ENCODE results near the gene ST6GALNAC2.
"Not testable (repeated sequence)": the region's sequence is repeated elsewhere in the genome, so short reads cannot be mapped to it uniquely, and the experiment has no call there.

GRCh38 chr17:76521683-76522082 is 64.0 kb downstream of the ST6GALNAC2 start:
- TF ChIP-seq, protein P1, sequence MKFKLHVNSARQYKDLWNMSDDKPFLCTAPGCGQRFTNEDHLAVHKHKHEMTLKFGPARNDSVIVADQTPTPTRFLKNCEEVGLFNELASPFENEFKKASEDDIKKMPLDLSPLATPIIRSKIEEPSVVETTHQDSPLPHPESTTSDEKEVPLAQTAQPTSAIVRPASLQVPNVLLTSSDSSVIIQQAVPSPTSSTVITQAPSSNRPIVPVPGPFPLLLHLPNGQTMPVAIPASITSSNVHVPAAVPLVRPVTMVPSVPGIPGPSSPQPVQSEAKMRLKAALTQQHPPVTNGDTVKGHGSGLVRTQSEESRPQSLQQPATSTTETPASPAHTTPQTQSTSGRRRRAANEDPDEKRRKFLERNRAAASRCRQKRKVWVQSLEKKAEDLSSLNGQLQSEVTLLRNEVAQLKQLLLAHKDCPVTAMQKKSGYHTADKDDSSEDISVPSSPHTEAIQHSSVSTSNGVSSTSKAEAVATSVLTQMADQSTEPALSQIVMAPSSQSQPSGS (IDR thresholded peaks at IDR 0.05; ENCODE audit: low read length) = not testable (repeated sequence)
- TF ChIP-seq, protein P2, sequence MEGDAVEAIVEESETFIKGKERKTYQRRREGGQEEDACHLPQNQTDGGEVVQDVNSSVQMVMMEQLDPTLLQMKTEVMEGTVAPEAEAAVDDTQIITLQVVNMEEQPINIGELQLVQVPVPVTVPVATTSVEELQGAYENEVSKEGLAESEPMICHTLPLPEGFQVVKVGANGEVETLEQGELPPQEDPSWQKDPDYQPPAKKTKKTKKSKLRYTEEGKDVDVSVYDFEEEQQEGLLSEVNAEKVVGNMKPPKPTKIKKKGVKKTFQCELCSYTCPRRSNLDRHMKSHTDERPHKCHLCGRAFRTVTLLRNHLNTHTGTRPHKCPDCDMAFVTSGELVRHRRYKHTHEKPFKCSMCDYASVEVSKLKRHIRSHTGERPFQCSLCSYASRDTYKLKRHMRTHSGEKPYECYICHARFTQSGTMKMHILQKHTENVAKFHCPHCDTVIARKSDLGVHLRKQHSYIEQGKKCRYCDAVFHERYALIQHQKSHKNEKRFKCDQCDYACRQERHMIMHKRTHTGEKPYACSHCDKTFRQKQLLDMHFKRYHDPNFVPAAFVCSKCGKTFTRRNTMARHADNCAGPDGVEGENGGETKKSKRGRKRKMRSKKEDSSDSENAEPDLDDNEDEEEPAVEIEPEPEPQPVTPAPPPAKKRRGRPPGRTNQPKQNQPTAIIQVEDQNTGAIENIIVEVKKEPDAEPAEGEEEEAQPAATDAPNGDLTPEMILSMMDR (IDR thresholded peaks at IDR 0.05 in 2 of 3, conservative IDR thresholded peaks at IDR 0.05 in 1 of 3; ENCODE audit: control insufficient read depth in 2 of 3, extremely low read depth in 1 of 3, insufficient read depth in 1 of 3, low read depth in 3 of 3, low read length in 3 of 3) = not testable (repeated sequence)
- TF ChIP-seq JUNB (IDR thresholded peaks at IDR 0.05); EP300 (IDR thresholded peaks at IDR 0.05; ENCODE audit: borderline replicate concordance in 1 of 2, control insufficient read depth in 1 of 2, low read depth in 2 of 2, low read length in 2 of 2): not testable (repeated sequence)

All from GM12878 (cell line).